Measurements from ENCODE around the gene CRIM1. TPM values are rescaled to one million over a fixed set of nuclear protein-coding genes. Genes with fewer than 3 reads are reported as not detected.
"Not testable (repeated sequence)": the region's sequence is repeated elsewhere in the genome, so short reads cannot be mapped to it uniquely, and the experiment has no call there.

Gene CRIM1, protein sequence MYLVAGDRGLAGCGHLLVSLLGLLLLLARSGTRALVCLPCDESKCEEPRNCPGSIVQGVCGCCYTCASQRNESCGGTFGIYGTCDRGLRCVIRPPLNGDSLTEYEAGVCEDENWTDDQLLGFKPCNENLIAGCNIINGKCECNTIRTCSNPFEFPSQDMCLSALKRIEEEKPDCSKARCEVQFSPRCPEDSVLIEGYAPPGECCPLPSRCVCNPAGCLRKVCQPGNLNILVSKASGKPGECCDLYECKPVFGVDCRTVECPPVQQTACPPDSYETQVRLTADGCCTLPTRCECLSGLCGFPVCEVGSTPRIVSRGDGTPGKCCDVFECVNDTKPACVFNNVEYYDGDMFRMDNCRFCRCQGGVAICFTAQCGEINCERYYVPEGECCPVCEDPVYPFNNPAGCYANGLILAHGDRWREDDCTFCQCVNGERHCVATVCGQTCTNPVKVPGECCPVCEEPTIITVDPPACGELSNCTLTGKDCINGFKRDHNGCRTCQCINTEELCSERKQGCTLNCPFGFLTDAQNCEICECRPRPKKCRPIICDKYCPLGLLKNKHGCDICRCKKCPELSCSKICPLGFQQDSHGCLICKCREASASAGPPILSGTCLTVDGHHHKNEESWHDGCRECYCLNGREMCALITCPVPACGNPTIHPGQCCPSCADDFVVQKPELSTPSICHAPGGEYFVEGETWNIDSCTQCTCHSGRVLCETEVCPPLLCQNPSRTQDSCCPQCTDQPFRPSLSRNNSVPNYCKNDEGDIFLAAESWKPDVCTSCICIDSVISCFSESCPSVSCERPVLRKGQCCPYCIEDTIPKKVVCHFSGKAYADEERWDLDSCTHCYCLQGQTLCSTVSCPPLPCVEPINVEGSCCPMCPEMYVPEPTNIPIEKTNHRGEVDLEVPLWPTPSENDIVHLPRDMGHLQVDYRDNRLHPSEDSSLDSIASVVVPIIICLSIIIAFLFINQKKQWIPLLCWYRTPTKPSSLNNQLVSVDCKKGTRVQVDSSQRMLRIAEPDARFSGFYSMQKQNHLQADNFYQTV
- 8.4 TPM for polyA plus RNA-seq (2013, experiment 1 of 2)
- polyA plus RNA-seq (2013, experiment 2 of 2): 7.5 TPM

DNA sequence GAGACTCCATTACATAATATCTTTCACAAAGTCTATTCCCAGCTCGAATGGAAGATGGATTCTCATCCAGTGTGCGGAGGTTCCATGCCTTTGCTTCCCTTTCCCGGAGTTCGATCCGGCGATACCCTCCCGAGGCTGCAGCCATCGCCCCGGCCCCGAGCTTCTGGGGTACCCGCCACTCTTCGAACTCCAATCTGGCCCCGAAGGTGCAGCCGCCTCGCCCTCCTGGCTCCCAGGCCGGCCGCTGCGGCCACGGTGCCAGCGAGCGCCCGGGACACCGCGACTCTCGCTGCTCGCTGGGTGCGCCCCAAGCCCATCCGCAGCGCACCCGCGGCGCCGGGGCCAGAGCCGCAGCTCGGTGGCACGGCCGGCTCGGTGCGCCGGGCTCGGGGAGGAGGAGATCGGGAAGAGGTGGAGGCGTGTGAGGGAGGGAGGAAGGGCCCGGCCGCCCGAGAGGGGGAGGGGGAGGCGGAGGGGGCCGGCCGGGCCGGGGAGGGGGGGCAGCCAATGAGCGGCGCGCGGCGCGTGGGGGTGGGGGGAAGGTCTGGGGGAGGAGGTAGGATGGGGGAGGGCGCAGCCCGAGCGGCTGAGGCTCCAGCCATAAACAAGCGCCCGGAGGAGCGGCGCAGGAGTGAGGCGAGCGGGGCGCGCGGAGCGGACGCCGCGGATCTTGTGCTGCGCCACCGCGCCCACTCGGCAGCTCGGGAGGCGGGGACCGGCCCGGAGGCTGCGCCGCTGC, at the start of gene CRIM1:
Gene CRIM1 (plus strand): TSS at position 628 of the 739 bp plus-strand sequence. CDS start 515 bp downstream, outside the sequence.
- Histone ChIP-seq H3K4me1 (ENCODE audit: insufficient read depth, low read length) (peaks cover 39% of the 10 kb centered on the region), H3K27ac (ENCODE audit: low read depth, low read length) (peak within 1 kb of the TSS; percentile 79; the same call in 1 of the 2 replicates), H3K36me3 (ENCODE audit: insufficient read depth, low read length) (no peaks in the 10 kb centered on the region), H3K4me3 (ENCODE audit: low read length) (peak within 1 kb of the TSS; percentile 83), H3K9ac (ENCODE audit: low read depth, low read length) (peak within 1 kb of the TSS; percentile 82), H3K9me3 (ENCODE audit: insufficient read depth, low read depth, low read length) (no peaks in the 10 kb centered on the region), H3K27me3 (ENCODE audit: insufficient read depth, low read length) (peaks cover 16% of the 10 kb centered on the region)
- under 1% methylated on average over 73 of the region's 82 CpGs for WGBS

DNA sequence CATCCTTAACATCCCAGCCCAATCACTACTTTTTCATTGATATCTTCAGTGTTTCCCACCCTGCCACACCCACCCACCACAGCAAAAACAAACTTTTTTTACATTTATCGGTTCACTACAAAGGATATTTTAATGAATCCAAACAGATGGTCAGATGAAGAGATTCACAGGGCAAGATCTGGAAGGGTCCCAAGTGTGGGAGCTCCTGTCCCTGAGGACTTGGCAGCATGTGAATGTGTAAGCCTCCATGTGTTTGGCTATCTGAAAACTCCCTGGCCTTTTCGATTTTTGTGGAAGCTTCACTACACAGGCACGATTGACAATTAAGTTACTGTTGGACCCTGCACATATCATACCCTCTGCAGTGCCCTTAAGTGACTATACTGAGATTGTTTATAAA, 48.1 kb upstream of the CRIM1 start:
- H3K4me1 ChIP-seq (ENCODE audit: insufficient read depth, low read length): no peaks in the 10 kb centered on the region
- WGBS: 93% methylated on average over 3 of the region's 3 CpGs
- H3K27ac ChIP-seq (ENCODE audit: low read depth, low read length): no peak overlapping the region
- no peaks in the 10 kb centered on the region for H3K36me3 ChIP-seq (ENCODE audit: insufficient read depth, low read length)
- no peak overlapping the region for H3K4me3 ChIP-seq (ENCODE audit: low read length)
- no peaks in the 10 kb centered on the region for H3K27me3 ChIP-seq (ENCODE audit: insufficient read depth, low read length)
- no peak overlapping the region for H3K9ac ChIP-seq (ENCODE audit: low read depth, low read length)
- H3K9me3 ChIP-seq (ENCODE audit: insufficient read depth, low read depth, low read length): peaks cover 5% of the 10 kb centered on the region; the same call in 1 of the 2 replicates

DNA sequence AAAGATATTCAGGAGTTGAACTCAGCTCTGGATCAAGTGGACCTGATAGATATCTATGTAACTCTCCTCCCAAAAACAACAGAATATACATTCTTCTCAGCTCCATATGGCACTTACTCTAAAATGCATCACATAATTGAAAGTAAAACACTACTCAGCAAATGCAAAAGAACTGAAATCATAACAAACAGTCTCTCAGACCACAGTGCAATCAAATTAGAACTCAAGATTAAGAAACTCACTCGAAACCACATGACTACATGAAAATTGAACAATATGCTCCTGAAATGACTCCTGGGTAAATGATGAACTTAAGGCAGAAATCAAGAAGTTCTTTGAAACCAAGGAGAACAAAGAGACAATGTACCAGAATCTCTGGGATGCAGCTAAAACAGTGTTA, 45.1 kb upstream of the CRIM1 start:
- H3K36me3 ChIP-seq (ENCODE audit: insufficient read depth, low read length); H3K27ac ChIP-seq (ENCODE audit: low read depth, low read length); H3K27me3 ChIP-seq (ENCODE audit: insufficient read depth, low read length); H3K9ac ChIP-seq (ENCODE audit: low read depth, low read length); H3K4me3 ChIP-seq (ENCODE audit: low read length); H3K9me3 ChIP-seq (ENCODE audit: insufficient read depth, low read depth, low read length); H3K4me1 ChIP-seq (ENCODE audit: insufficient read depth, low read length): not testable (repeated sequence)
- WGBS: 100% methylated on average over 1 of the region's 1 CpG

DNA sequence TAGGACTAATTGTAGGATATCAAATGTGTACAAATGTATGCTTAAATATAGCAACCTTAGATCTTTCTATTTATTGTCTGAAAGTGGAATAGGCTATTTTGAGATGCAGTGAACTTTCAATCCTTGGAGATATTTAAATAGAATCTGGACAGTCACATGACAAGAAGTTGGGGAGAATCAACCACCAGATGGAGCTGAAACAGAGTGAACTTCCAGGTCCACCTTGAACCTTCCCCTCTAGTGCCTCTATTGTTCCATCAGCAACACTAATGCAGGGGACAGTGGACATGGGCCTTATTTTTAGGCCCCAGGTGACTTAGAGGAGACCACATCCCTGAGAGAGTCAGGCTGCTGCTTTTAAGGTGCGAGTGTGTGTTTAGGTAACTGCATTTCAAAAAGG, 37.0 kb upstream of the CRIM1 start:
- Histone ChIP-seq H3K4me3 (ENCODE audit: low read length) (no peak overlapping the region), H3K27me3 (ENCODE audit: insufficient read depth, low read length) (no peaks in the 10 kb centered on the region), H3K36me3 (ENCODE audit: insufficient read depth, low read length) (no peaks in the 10 kb centered on the region), H3K4me1 (ENCODE audit: insufficient read depth, low read length) (no peaks in the 10 kb centered on the region), H3K9me3 (ENCODE audit: insufficient read depth, low read depth, low read length) (peaks cover 21% of the 10 kb centered on the region), H3K9ac (ENCODE audit: low read depth, low read length) (no peak overlapping the region), H3K27ac (ENCODE audit: low read depth, low read length) (no peak overlapping the region)
- 100% methylated on average over 1 of the region's 1 CpG for WGBS

DNA sequence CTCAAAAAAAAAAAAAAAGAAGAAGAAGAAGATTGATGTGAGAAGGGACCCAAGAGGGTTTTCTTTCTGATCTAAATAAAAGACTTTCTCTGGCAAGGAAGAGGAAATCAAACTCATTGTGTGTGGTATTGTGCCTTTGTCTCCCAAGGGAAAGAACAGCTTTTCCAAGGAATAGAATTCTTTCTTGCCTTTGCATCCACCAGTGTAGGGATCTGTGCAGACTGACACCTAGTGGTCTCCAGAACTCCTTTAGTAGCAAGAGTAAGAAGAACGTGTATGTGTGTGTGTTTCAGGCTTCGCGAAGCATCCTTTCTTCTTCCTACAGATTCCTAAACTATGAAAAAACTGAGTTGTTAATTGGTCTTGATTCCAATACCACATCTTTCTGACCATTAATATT, 33.5 kb upstream of the CRIM1 start:
- no CpG with 5 or more reads among the region's 3 CpGs for WGBS
- Histone ChIP-seq H3K36me3 (ENCODE audit: insufficient read depth, low read length) (no peaks in the 10 kb centered on the region), H3K27me3 (ENCODE audit: insufficient read depth, low read length) (no peaks in the 10 kb centered on the region), H3K9me3 (ENCODE audit: insufficient read depth, low read depth, low read length) (peaks cover 9% of the 10 kb centered on the region; the same call in 1 of the 2 replicates), H3K4me3 (ENCODE audit: low read length) (no peak overlapping the region), H3K27ac (ENCODE audit: low read depth, low read length) (no peak overlapping the region), H3K9ac (ENCODE audit: low read depth, low read length) (no peak overlapping the region), H3K4me1 (ENCODE audit: insufficient read depth, low read length) (no peaks in the 10 kb centered on the region)

DNA sequence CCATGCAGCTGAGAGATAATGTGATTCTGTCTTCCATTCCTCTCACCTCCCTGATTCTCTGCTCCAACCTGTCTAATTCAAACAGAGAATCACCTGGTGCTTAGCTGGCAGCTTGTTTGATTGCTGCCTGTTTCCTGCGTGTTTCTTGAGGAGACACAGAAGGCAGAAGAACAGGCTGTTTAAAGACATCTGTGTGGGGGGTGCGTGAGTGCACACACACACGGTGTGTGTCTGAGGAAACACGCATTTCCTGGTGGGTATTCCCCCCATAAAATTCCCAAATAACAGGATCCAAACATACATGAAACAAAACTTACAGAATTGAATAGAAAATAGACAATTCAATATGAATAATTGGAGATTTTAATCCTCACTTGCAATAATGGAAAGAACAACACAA, 29.3 kb upstream of the CRIM1 start:
- Histone ChIP-seq H3K9me3 (ENCODE audit: insufficient read depth, low read depth, low read length) (peaks cover 9% of the 10 kb centered on the region; the same call in 1 of the 2 replicates), H3K36me3 (ENCODE audit: insufficient read depth, low read length) (no peaks in the 10 kb centered on the region), H3K4me3 (ENCODE audit: low read length) (no peak overlapping the region), H3K27ac (ENCODE audit: low read depth, low read length) (no peak overlapping the region), H3K4me1 (ENCODE audit: insufficient read depth, low read length) (0 out of 2 replicates have a peak, but pooled peaks cover 7% of the 10 kb centered on the region), H3K27me3 (ENCODE audit: insufficient read depth, low read length) (no peaks in the 10 kb centered on the region), H3K9ac (ENCODE audit: low read depth, low read length) (no peak overlapping the region)
- 96% methylated on average over 4 of the region's 4 CpGs for whole genome bisulfite sequencing

DNA sequence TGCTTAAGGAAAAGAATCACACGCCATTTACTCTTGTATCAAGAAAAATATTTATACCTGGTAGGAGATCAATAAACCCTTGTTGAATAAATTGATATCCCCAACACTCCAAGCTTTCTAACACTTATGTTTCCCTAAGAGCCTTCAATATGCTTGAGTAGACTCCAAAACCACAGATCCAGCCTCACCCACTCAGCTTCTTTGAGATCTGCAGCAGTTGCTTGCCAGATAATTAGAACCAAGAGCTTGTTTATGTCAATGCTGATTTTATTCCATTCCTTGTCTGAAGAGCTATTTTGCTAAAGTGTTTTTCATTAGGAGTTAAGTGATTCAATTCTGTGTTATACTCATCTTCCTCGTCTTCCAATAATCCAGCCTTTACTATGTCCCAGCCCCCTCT, 26.3 kb upstream of the CRIM1 start:
- no peak overlapping the region for H3K4me3 ChIP-seq (ENCODE audit: low read length)

DNA sequence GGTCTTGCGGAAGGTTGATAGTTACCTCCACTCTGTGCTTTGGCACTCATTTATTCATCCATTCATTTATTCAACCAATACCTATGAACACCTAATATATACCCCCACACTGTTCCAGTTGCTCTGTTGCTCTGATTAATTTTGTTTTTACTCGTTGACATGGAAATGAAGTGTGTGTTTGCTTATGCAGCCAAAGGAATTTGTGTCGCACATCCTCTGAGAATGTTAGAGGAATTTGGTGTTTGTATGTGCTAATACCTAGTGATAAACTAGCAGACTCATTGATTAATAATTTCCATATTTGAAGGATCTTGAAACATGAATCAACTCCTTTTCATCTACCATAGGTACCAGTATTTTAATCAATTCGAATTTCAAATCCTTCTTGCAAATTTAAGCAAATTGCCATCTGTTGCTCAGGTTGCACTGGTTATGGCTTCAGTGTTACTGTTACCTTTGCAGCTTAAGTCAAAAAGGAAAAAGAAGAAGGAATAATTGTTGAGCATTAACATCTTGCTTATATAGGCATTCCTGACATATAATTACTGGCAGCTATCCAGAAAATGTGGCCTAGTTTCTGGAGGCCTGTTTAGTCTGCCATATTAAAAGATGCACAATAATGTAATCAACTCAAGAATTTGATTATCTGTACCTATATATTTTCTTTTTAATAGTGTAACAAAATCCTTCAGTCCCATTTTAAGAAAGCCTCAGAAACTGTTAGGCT, 25.7 kb upstream of the CRIM1 start:
- H3K36me3 ChIP-seq (ENCODE audit: insufficient read depth, low read length): no peaks in the 10 kb centered on the region
- WGBS: 87% methylated on average over 4 of the region's 4 CpGs
- no peak overlapping the region for H3K9ac ChIP-seq (ENCODE audit: low read depth, low read length)
- H3K4me1 ChIP-seq (ENCODE audit: insufficient read depth, low read length): 0 out of 2 replicates have a peak, but pooled peaks cover 7% of the 10 kb centered on the region
- no peak overlapping the region for H3K4me3 ChIP-seq (ENCODE audit: low read length)
- no peaks in the 10 kb centered on the region for H3K27me3 ChIP-seq (ENCODE audit: insufficient read depth, low read length)
- H3K9me3 ChIP-seq (ENCODE audit: insufficient read depth, low read depth, low read length): no peaks in the 10 kb centered on the region
- H3K27ac ChIP-seq (ENCODE audit: low read depth, low read length): no peak overlapping the region

More for the DNA sequence above, 26.3 kb upstream of the CRIM1 start:
- 81% methylated on average over 1 of the region's 2 CpGs for WGBS
- H3K36me3 ChIP-seq (ENCODE audit: insufficient read depth, low read length): no peaks in the 10 kb centered on the region
- H3K9ac ChIP-seq (ENCODE audit: low read depth, low read length): no peak overlapping the region
- H3K9me3 ChIP-seq (ENCODE audit: insufficient read depth, low read depth, low read length): peaks cover 5% of the 10 kb centered on the region; the same call in 1 of the 2 replicates
- 0 out of 2 replicates have a peak, but pooled peaks cover 7% of the 10 kb centered on the region for H3K4me1 ChIP-seq (ENCODE audit: insufficient read depth, low read length)
- no peak overlapping the region for H3K27ac ChIP-seq (ENCODE audit: low read depth, low read length)
- no peaks in the 10 kb centered on the region for H3K27me3 ChIP-seq (ENCODE audit: insufficient read depth, low read length)

DNA sequence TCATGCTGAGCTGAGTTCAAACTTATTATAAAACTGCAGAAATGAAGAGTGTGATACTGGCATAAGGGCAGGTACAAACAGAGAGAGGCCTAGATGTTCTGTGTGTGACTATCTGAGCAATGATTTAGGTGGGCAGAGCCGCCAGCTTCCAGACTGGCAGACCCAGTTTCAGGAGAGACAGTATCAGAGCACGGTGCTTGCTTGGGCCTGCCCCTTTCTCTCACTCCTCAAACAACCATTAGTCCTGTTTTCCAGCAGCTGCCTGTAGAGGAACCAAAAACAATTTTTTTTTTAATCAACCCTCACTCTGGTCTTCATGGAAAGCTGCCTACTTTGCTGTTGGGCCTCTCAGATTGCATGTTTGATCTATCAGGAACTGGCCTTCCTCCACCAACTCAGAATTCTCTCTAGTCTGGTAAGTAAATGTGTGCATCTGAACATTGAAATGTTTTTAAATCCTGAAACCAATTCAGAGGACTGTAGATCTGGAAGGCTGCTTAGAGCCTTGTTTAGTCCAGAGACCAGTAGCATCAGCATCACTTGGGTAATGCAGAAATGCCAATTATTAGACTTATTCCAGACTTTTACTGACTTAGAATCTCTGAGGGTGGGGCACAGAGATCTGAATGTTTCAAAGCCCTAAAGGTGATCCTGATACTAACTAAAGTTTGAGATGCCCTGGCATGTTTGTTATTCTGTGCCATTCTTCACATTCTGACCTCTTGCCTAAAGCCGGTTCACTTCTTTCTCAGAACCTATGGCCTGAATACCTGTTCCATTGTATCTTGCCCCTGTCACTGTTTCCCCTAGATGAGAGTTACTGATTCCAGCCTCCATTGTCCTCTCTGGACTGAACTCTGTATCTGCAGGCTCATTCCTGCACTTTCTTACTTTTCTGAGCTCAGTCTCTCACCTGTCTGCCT, 24.8 kb upstream of the CRIM1 start:
- Histone ChIP-seq H3K9me3 (ENCODE audit: insufficient read depth, low read depth, low read length) (no peaks in the 10 kb centered on the region), H3K9ac (ENCODE audit: low read depth, low read length) (no peak overlapping the region), H3K27ac (ENCODE audit: low read depth, low read length) (no peak overlapping the region), H3K4me3 (ENCODE audit: low read length) (no peak overlapping the region), H3K27me3 (ENCODE audit: insufficient read depth, low read length) (no peaks in the 10 kb centered on the region), H3K36me3 (ENCODE audit: insufficient read depth, low read length) (no peaks in the 10 kb centered on the region), H3K4me1 (ENCODE audit: insufficient read depth, low read length) (0 out of 2 replicates have a peak, but pooled peaks cover 7% of the 10 kb centered on the region)
- WGBS: 81% methylated on average over 3 of the region's 3 CpGs

All from HUES64 (cell line).